ENCODE data around the gene HOXD8.
A peak's percentile ranks its signal among the peaks of the same experiment; 100 is the strongest.

HOXD8 gene

DNA sequence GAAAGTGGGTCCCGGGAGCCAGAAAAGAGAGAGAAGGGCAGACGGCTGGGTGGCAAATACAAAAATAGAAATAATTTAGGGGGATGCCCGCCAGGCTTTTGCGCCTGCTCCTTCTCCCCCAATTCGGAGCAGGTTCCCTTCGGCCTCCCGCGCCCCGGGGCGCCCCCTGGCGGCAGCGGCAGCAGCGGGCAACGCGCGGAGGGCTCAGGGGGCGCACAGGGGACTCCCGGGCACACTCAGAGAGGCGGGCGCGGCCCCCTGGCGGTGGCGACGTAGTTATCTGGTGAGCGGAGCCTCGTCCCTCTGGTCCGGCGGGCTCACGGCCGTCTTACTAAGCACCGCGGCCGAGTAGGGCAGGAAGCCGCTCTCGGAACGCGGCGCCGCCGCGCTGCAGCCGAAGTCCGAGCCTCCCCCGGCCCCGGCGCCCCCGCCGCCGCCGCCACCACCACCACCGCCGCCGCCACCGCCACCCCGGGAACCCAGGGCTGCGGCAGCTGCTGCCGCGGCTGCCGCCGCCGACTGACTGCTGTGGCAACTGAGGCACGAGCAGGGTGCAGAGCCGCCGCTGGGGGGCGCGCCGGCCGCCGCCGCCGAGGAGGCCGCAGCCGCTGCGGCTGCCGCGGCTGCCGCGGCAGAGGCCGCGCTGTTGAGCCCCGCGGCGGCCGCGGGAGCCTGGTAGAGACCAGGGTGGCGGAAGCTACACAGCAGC lies 49.5 kb upstream of the HOXD8 start (continued):
- TF ChIP-seq PBX3 (CRISPR knock-in tag; IDR thresholded peaks at IDR 0.05) (peak; percentile 61; the same call in 1 of the 2 replicates), ZNF843 (tag by site-specific recombination; IDR thresholded peaks at IDR 0.05) (no peak), ZNF311 (tag by site-specific recombination; IDR thresholded peaks at IDR 0.05; ENCODE audit: borderline replicate concordance) (no peak), ZNF266 (tag by site-specific recombination; IDR thresholded peaks at IDR 0.05; ENCODE audit: low read depth) (no peak), ZBTB6 (tag by site-specific recombination; IDR thresholded peaks at IDR 0.05) (peak; percentile 52; the same call in 1 of the 2 replicates), ZBTB48 (tag by site-specific recombination; IDR thresholded peaks at IDR 0.05) (peak; percentile 75), SP7 (tag by site-specific recombination; IDR thresholded peaks at IDR 0.05) (0 out of 2 replicates have a peak, but pooled peaks have one; percentile 7), ZNF391 (tag by site-specific recombination; IDR thresholded peaks at IDR 0.05; ENCODE audit: borderline replicate concordance, low read depth) (no peak), MYNN (tag by site-specific recombination; IDR thresholded peaks at IDR 0.05; ENCODE audit: borderline replicate concordance) (no peak), ZNF837 (tag by site-specific recombination; IDR thresholded peaks at IDR 0.05) (no peak), ZNF341 (tag by site-specific recombination; IDR thresholded peaks at IDR 0.05; ENCODE audit: low read depth) (0 out of 2 replicates have a peak, but pooled peaks have one; percentile 19), ZNF654 (tag by site-specific recombination; IDR thresholded peaks at IDR 0.05; ENCODE audit: low read depth) (peak; percentile 25; the same call in 1 of the 2 replicates), ZNF561 (tag by site-specific recombination; IDR thresholded peaks at IDR 0.05; ENCODE audit: borderline replicate concordance) (peak; percentile 78), ZNF548 (tag by site-specific recombination; IDR thresholded peaks at IDR 0.05) (no peak), ZNF610 (tag by site-specific recombination; IDR thresholded peaks at IDR 0.05; ENCODE audit: borderline replicate concordance) (peak; percentile 25; the same call in 1 of the 2 replicates), ZNF530 (tag by site-specific recombination; IDR thresholded peaks at IDR 0.05; ENCODE audit: low read depth) (no peak), SCRT2 (tag by site-specific recombination; IDR thresholded peaks at IDR 0.05) (no peak)
- TF ChIP-seq, protein P1, sequence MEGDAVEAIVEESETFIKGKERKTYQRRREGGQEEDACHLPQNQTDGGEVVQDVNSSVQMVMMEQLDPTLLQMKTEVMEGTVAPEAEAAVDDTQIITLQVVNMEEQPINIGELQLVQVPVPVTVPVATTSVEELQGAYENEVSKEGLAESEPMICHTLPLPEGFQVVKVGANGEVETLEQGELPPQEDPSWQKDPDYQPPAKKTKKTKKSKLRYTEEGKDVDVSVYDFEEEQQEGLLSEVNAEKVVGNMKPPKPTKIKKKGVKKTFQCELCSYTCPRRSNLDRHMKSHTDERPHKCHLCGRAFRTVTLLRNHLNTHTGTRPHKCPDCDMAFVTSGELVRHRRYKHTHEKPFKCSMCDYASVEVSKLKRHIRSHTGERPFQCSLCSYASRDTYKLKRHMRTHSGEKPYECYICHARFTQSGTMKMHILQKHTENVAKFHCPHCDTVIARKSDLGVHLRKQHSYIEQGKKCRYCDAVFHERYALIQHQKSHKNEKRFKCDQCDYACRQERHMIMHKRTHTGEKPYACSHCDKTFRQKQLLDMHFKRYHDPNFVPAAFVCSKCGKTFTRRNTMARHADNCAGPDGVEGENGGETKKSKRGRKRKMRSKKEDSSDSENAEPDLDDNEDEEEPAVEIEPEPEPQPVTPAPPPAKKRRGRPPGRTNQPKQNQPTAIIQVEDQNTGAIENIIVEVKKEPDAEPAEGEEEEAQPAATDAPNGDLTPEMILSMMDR (tag by site-specific recombination; IDR thresholded peaks at IDR 0.05), result peak; percentile 95
- TF ChIP-seq, protein P2, sequence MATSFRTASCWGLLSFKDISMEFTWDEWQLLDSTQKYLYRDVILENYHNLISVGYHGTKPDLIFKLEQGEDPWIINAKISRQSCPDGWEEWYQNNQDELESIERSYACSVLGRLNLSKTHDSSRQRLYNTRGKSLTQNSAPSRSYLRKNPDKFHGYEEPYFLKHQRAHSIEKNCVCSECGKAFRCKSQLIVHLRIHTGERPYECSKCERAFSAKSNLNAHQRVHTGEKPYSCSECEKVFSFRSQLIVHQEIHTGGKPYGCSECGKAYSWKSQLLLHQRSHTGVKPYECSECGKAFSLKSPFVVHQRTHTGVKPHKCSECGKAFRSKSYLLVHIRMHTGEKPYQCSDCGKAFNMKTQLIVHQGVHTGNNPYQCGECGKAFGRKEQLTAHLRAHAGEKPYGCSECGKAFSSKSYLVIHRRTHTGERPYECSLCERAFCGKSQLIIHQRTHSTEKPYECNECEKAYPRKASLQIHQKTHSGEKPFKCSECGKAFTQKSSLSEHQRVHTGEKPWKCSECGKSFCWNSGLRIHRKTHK (tag by site-specific recombination; IDR thresholded peaks at IDR 0.05), result no peak
- TF ChIP-seq, protein P3, sequence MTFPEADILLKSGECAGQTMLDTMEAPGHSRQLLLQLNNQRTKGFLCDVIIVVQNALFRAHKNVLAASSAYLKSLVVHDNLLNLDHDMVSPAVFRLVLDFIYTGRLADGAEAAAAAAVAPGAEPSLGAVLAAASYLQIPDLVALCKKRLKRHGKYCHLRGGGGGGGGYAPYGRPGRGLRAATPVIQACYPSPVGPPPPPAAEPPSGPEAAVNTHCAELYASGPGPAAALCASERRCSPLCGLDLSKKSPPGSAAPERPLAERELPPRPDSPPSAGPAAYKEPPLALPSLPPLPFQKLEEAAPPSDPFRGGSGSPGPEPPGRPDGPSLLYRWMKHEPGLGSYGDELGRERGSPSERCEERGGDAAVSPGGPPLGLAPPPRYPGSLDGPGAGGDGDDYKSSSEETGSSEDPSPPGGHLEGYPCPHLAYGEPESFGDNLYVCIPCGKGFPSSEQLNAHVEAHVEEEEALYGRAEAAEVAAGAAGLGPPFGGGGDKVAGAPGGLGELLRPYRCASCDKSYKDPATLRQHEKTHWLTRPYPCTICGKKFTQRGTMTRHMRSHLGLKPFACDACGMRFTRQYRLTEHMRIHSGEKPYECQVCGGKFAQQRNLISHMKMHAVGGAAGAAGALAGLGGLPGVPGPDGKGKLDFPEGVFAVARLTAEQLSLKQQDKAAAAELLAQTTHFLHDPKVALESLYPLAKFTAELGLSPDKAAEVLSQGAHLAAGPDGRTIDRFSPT (tag by site-specific recombination; IDR thresholded peaks at IDR 0.05), result peak; percentile 67; the same call in 1 of the 2 replicates
- TF ChIP-seq, protein P4, sequence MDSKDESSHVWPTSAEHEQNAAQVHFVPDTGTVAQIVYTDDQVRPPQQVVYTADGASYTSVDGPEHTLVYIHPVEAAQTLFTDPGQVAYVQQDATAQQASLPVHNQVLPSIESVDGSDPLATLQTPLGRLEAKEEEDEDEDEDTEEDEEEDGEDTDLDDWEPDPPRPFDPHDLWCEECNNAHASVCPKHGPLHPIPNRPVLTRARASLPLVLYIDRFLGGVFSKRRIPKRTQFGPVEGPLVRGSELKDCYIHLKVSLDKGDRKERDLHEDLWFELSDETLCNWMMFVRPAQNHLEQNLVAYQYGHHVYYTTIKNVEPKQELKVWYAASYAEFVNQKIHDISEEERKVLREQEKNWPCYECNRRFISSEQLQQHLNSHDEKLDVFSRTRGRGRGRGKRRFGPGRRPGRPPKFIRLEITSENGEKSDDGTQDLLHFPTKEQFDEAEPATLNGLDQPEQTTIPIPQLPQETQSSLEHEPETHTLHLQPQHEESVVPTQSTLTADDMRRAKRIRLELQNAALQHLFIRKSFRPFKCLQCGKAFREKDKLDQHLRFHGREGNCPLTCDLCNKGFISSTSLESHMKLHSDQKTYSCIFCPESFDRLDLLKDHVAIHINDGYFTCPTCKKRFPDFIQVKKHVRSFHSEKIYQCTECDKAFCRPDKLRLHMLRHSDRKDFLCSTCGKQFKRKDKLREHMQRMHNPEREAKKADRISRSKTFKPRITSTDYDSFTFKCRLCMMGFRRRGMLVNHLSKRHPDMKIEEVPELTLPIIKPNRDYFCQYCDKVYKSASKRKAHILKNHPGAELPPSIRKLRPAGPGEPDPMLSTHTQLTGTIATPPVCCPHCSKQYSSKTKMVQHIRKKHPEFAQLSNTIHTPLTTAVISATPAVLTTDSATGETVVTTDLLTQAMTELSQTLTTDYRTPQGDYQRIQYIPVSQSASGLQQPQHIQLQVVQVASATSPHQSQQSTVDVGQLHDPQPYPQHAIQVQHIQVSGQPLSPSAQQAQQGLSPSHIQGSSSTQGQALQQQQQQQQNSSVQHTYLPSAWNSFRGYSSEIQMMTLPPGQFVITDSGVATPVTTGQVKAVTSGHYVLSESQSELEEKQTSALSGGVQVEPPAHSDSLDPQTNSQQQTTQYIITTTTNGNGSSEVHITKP (tag by site-specific recombination; IDR thresholded peaks at IDR 0.05), result no peak
- TF ChIP-seq, protein P5, sequence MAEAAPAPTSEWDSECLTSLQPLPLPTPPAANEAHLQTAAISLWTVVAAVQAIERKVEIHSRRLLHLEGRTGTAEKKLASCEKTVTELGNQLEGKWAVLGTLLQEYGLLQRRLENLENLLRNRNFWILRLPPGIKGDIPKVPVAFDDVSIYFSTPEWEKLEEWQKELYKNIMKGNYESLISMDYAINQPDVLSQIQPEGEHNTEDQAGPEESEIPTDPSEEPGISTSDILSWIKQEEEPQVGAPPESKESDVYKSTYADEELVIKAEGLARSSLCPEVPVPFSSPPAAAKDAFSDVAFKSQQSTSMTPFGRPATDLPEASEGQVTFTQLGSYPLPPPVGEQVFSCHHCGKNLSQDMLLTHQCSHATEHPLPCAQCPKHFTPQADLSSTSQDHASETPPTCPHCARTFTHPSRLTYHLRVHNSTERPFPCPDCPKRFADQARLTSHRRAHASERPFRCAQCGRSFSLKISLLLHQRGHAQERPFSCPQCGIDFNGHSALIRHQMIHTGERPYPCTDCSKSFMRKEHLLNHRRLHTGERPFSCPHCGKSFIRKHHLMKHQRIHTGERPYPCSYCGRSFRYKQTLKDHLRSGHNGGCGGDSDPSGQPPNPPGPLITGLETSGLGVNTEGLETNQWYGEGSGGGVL (tag by site-specific recombination; IDR thresholded peaks at IDR 0.05), result no peak
